Left ventricle myocardium inferior (tissue), 1 donor: ENCODE results near the gene TCL1A. TPM values are rescaled to one million over a fixed set of nuclear protein-coding genes. Genes with fewer than 3 reads are reported as not detected.
"Not testable (repeated sequence)": the region's sequence is repeated elsewhere in the genome, so short reads cannot be mapped to it uniquely, and the experiment has no call there.

Source experiments
- DNase-seq: peaks from one replicate; pipeline ENCODE4 v3.0.0-alpha.2; 2020
- H3K27ac ChIP-seq: fragments of 200-600 bp; replicated peaks from 2 replicates; pipeline ENCODE4 v1.8.0; 2021
- H3K27me3 ChIP-seq: fragments of 200-600 bp; 2 replicates; pipeline ENCODE4 v1.8.0; 2021; ENCODE audit warnings: low read depth
- H3K36me3 ChIP-seq: fragments of 200-600 bp; 2 replicates; pipeline ENCODE4 v1.8.0; 2021
- H3K4me1 ChIP-seq: fragments of 200-600 bp; 2 replicates; pipeline ENCODE4 v1.8.0; 2021
- H3K4me3 ChIP-seq: fragments of 200-600 bp; 2 replicates; pipeline ENCODE4 v1.8.0; 2021; ENCODE audit warnings: mild to moderate bottlenecking, moderate library complexity
- H3K9me3 ChIP-seq: fragments of 200-600 bp; replicated peaks from 2 replicates; pipeline ENCODE4 v1.8.0; 2021
- CTCF ChIP-seq: fragments of 200-600 bp; IDR thresholded peaks from 2 replicates; pipeline ENCODE4 v1.8.0; 2021; ENCODE audit warnings: antibody characterized with exemption, mild to moderate bottlenecking, borderline replicate concordance
- intact Hi-C: fragments of 100-400 bp; cut with micrococcal nuclease; formaldehyde crosslinking; loops from one replicate; pipeline ENCODE4 v1.11.0; 2022
- long read RNA-seq: library from polyadenylated mRNA; unstranded; transcript quantifications from one replicate; pipeline ENCODE4 v2.0.0, GENCODE V29; 2021
- total RNA-seq: library from RNA; stranded (reverse); fragmentation: NEBNext Ultra II Directional; extraction: Animal tissue kit (Norgen Biotek cat#: 25700); gene quantifications from one replicate; pipeline ENCODE4 v1.2.1, GENCODE V29; 2021
- donor health status: DM: no; HTN: yes; CAD: no; lungs with severe emphysema.

TCL1A gene
- total RNA-seq = not detected
- long read RNA-seq = 0 reads

GRCh38 chr14:95713596-95714371 lies at the start of gene TCL1A:
Gene TCL1A (minus strand): TSS chr14:95714125. CDS start chr14:95714066, 59 bp downstream.
- no peaks in the 10 kb centered on the region for H3K36me3 ChIP-seq
- no peak within 1 kb of the TSS for H3K27ac ChIP-seq
- H3K4me1 ChIP-seq = no peaks in the 10 kb centered on the region
- H3K4me3 ChIP-seq = no peak within 1 kb of the TSS
- no peaks in the 10 kb centered on the region for H3K9me3 ChIP-seq
- intact Hi-C loops = no loop called here
- TF ChIP-seq CTCF = no peak
- no peak for DNase-seq
- peaks cover 75% of the 10 kb centered on the region for H3K27me3 ChIP-seq

- DNase-seq, H3K4me1 ChIP-seq, H3K36me3 ChIP-seq, intact Hi-C loops, H3K4me3 ChIP-seq, H3K27ac ChIP-seq: not testable (repeated sequence)
- Histone ChIP-seq H3K9me3 (peaks cover 13% of the 10 kb centered on the region), H3K27me3 (peaks cover 64% of the 10 kb centered on the region)
Measured at GRCh38 chr14:95763032-95763431, 49.1 kb upstream of the TCL1A start.

GRCh38 chr14:95761436-95761835 lies 47.5 kb upstream of the TCL1A start:
- H3K27me3 ChIP-seq = peaks cover 58% of the 10 kb centered on the region
- no peak overlapping the region for H3K4me3 ChIP-seq
- H3K9me3 ChIP-seq = peaks cover 13% of the 10 kb centered on the region
- no peak for DNase-seq
- no peak for TF ChIP-seq CTCF
- intact Hi-C loops = no loop called here
- H3K4me1 ChIP-seq = no peaks in the 10 kb centered on the region
- no peaks in the 10 kb centered on the region for H3K36me3 ChIP-seq
- H3K27ac ChIP-seq = no peak overlapping the region

GRCh38 chr14:95760596-95760995 lies 46.7 kb upstream of the TCL1A start:
- H3K4me3 ChIP-seq = no peak overlapping the region
- no peak for DNase-seq
- H3K27ac ChIP-seq = no peak overlapping the region
- no peak for TF ChIP-seq CTCF
- no peaks in the 10 kb centered on the region for H3K36me3 ChIP-seq
- H3K4me1 ChIP-seq = no peaks in the 10 kb centered on the region
- peaks cover 60% of the 10 kb centered on the region for H3K27me3 ChIP-seq
- intact Hi-C loops = no loop called here
- H3K9me3 ChIP-seq = peaks cover 13% of the 10 kb centered on the region

GRCh38 chr14:95759941-95760340 lies 46.0 kb upstream of the TCL1A start:
- Histone ChIP-seq H3K27me3 (peaks cover 65% of the 10 kb centered on the region), H3K4me1 (no peaks in the 10 kb centered on the region), H3K9me3 (peaks cover 13% of the 10 kb centered on the region), H3K4me3 (no peak overlapping the region), H3K27ac (no peak overlapping the region), H3K36me3 (no peaks in the 10 kb centered on the region)
- DNase-seq = no peak
- TF ChIP-seq CTCF = no peak
- intact Hi-C loops = no loop called here

GRCh38 chr14:95758331-95758730 lies 44.4 kb upstream of the TCL1A start:
- no peak for TF ChIP-seq CTCF
- intact Hi-C loops = no loop called here
- H3K4me1 ChIP-seq = no peaks in the 10 kb centered on the region
- no peak overlapping the region for H3K4me3 ChIP-seq
- no peak for DNase-seq
- peaks cover 77% of the 10 kb centered on the region for H3K27me3 ChIP-seq
- H3K36me3 ChIP-seq = no peaks in the 10 kb centered on the region
- H3K27ac ChIP-seq = no peak overlapping the region
- peaks cover 2% of the 10 kb centered on the region for H3K9me3 ChIP-seq
